Measurements from ENCODE around the gene ING4.

The ING4 gene

DNA sequence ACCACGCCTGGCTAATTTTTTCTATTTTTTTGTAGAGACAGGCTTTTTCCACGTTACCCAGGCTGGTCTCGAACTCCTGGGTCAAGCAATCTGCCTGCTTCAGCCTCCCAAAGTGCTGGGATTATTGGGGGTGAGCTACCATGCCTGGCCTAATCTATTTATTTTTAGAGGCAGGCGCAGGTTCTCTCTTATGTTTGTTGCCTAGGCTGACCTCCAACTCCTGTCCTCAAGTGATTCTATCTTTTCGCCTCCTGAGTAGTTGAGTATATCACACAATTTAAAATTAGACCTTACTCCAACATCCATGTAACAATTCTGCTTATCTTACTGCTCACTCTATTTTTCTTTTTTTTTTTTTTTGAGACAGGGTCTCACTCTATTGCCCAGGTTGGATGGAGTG lies 8.9 kb downstream of the ING4 start:
- no peak overlapping the region for H3K4me2 ChIP-seq (ENCODE audit: low read length, poor library complexity, severe bottlenecking)
- no peak overlapping the region for H3K4ac ChIP-seq (ENCODE audit: low read depth in 1 of 2, low read length in 2 of 2)
- WGBS, result 95% methylated on average over 5 of the region's 5 CpGs
- H2AFZ ChIP-seq (ENCODE audit: low read depth, low read length), result no peak overlapping the region
- DNase-seq, result no peak
- no peaks in the 10 kb centered on the region for H3K9me3 ChIP-seq (ENCODE audit: control insufficient read depth, low read length)
- H2BK5ac ChIP-seq (ENCODE audit: low read depth, low read length, poor library complexity, severe bottlenecking), result no peak overlapping the region
- H3K23ac ChIP-seq (ENCODE audit: low read length in 2 of 2), result no peak overlapping the region
- H3K9ac ChIP-seq (ENCODE audit: low read length), result no peak overlapping the region
- peaks cover 2% of the 10 kb centered on the region for H3K4me1 ChIP-seq (ENCODE audit: control insufficient read depth, insufficient read depth, low read depth, low read length)
- no peak overlapping the region for H3K27ac ChIP-seq (ENCODE audit: low read length, poor library complexity, severe bottlenecking)
- H3K36me3 ChIP-seq (ENCODE audit: control insufficient read depth in 1 of 2, insufficient read depth in 2 of 2, low read depth in 1 of 2, low read length in 2 of 2), result peaks cover 57 to 68% of the 10 kb centered on the region in 2 experiments
- H4K91ac ChIP-seq (ENCODE audit: low read length), result no peak overlapping the region
- H3K4me3 ChIP-seq (ENCODE audit: insufficient read depth in 1 of 2, low read depth in 1 of 2, low read length in 2 of 2), result no peak overlapping the region
- no peak overlapping the region for H2BK12ac ChIP-seq (ENCODE audit: low read length in 2 of 2)
- H3K14ac ChIP-seq (ENCODE audit: low read length in 2 of 2), result no peak overlapping the region
- no peak overlapping the region for H4K8ac ChIP-seq (ENCODE audit: low read length)
- no peak overlapping the region for H2BK120ac ChIP-seq (ENCODE audit: low read depth, low read length)
- H2BK15ac ChIP-seq (ENCODE audit: low read depth, poor library complexity, severe bottlenecking), result no peak overlapping the region
- no peaks in the 10 kb centered on the region for H3K27me3 ChIP-seq (ENCODE audit: control insufficient read depth in 1 of 2, insufficient read depth in 1 of 2, low read length in 2 of 2)
- H3K18ac ChIP-seq (ENCODE audit: low read depth in 1 of 2, low read length in 2 of 2), result no peak overlapping the region
- H2AK5ac ChIP-seq (ENCODE audit: low read length, severe bottlenecking), result no peak overlapping the region
- peaks cover 8% of the 10 kb centered on the region for H3K79me1 ChIP-seq (replicated peaks; ENCODE audit: low read length, poor library complexity, severe bottlenecking)

DNA sequence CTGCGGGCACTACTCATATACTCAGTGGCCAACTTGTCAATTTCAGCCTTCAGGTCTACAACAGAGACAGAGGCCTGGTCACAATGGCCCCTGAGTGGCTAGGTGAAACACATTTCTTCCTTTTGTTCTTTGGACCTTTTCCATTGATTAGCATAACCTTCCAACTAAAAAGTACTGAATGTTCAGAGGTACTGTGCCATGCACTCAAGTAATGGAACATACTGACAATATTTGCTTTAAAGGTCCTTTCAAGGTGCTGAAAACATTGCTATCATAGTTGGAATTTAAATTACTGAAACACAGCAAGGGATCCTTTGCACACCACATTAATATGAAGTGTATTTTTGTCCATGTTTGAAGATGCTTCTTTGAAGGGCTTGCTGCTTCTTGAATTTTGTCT lies 9.6 kb downstream of the ING4 start:
- Histone ChIP-seq H3K18ac (ENCODE audit: low read depth in 1 of 2, low read length in 2 of 2) (no peak overlapping the region), H3K4me2 (ENCODE audit: low read length, poor library complexity, severe bottlenecking) (no peak overlapping the region), H4K91ac (ENCODE audit: low read length) (no peak overlapping the region), H2BK120ac (ENCODE audit: low read depth, low read length) (no peak overlapping the region), H3K27ac (ENCODE audit: low read length, poor library complexity, severe bottlenecking) (no peak overlapping the region), H2BK12ac (ENCODE audit: low read length in 2 of 2) (no peak overlapping the region), H3K9me3 (ENCODE audit: control insufficient read depth, low read length) (no peaks in the 10 kb centered on the region), H3K4me3 (ENCODE audit: insufficient read depth in 1 of 2, low read depth in 1 of 2, low read length in 2 of 2) (no peak overlapping the region), H2BK5ac (ENCODE audit: low read depth, low read length, poor library complexity, severe bottlenecking) (no peak overlapping the region), H3K23ac (ENCODE audit: low read length in 2 of 2) (no peak overlapping the region), H3K36me3 (ENCODE audit: control insufficient read depth in 1 of 2, insufficient read depth in 2 of 2, low read depth in 1 of 2, low read length in 2 of 2) (peaks cover 59 to 71% of the 10 kb centered on the region in 2 experiments), H2BK15ac (ENCODE audit: low read depth, poor library complexity, severe bottlenecking) (no peak overlapping the region), H3K79me1 (replicated peaks; ENCODE audit: low read length, poor library complexity, severe bottlenecking) (peaks cover 8% of the 10 kb centered on the region), H3K4ac (ENCODE audit: low read depth in 1 of 2, low read length in 2 of 2) (no peak overlapping the region), H3K27me3 (ENCODE audit: control insufficient read depth in 1 of 2, insufficient read depth in 1 of 2, low read length in 2 of 2) (no peaks in the 10 kb centered on the region), H2AFZ (ENCODE audit: low read depth, low read length) (no peak overlapping the region), H2AK5ac (ENCODE audit: low read length, severe bottlenecking) (no peak overlapping the region), H4K8ac (ENCODE audit: low read length) (no peak overlapping the region), H3K14ac (ENCODE audit: low read length in 2 of 2) (no peak overlapping the region), H3K9ac (ENCODE audit: low read length) (no peak overlapping the region), H3K4me1 (ENCODE audit: control insufficient read depth, insufficient read depth, low read depth, low read length) (no peaks in the 10 kb centered on the region)
- WGBS, result 97% methylated on average over 1 of the region's 1 CpG
- DNase-seq, result no peak

DNA sequence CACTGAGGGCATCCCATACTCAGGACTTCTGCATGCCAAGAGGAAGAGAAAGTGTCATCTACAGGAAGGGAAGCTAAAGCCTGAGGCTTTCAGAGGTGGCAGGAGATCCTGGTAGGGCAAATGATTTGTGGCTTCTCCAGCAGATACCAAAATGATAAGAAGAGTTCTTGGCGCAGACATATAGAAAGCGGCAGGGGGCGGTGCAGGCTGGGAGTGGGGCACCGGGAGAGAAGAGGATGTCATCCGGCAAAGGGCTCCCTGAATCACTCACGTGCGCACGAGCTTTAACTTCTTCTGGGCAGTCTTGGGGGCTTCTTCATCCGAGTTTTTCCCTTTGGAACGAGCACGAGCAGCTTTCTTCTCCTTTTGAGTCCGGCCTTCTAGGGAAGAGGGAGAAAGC lies 10.5 kb downstream of the ING4 start:
- Histone ChIP-seq H3K4me3 (ENCODE audit: insufficient read depth in 1 of 2, low read depth in 1 of 2, low read length in 2 of 2) (no peak overlapping the region), H3K18ac (ENCODE audit: low read depth in 1 of 2, low read length in 2 of 2) (no peak overlapping the region), H3K4me2 (ENCODE audit: low read length, poor library complexity, severe bottlenecking) (no peak overlapping the region), H2AFZ (ENCODE audit: low read depth, low read length) (no peak overlapping the region), H3K4ac (ENCODE audit: low read depth in 1 of 2, low read length in 2 of 2) (no peak overlapping the region), H3K9ac (ENCODE audit: low read length) (no peak overlapping the region), H2BK120ac (ENCODE audit: low read depth, low read length) (no peak overlapping the region), H4K8ac (ENCODE audit: low read length) (no peak overlapping the region), H3K4me1 (ENCODE audit: control insufficient read depth, insufficient read depth, low read depth, low read length) (no peaks in the 10 kb centered on the region), H3K27ac (ENCODE audit: low read length, poor library complexity, severe bottlenecking) (no peak overlapping the region), H3K14ac (ENCODE audit: low read length in 2 of 2) (no peak overlapping the region), H3K36me3 (ENCODE audit: control insufficient read depth in 1 of 2, insufficient read depth in 2 of 2, low read depth in 1 of 2, low read length in 2 of 2) (peaks cover 64 to 75% of the 10 kb centered on the region in 2 experiments), H3K79me1 (replicated peaks; ENCODE audit: low read length, poor library complexity, severe bottlenecking) (peaks cover 6% of the 10 kb centered on the region), H3K27me3 (ENCODE audit: control insufficient read depth in 1 of 2, insufficient read depth in 1 of 2, low read length in 2 of 2) (no peaks in the 10 kb centered on the region), H2BK5ac (ENCODE audit: low read depth, low read length, poor library complexity, severe bottlenecking) (no peak overlapping the region), H2BK15ac (ENCODE audit: low read depth, poor library complexity, severe bottlenecking) (no peak overlapping the region), H3K23ac (ENCODE audit: low read length in 2 of 2) (no peak overlapping the region), H3K9me3 (ENCODE audit: control insufficient read depth, low read length) (no peaks in the 10 kb centered on the region), H2BK12ac (ENCODE audit: low read length in 2 of 2) (no peak overlapping the region), H4K91ac (ENCODE audit: low read length) (no peak overlapping the region), H2AK5ac (ENCODE audit: low read length, severe bottlenecking) (no peak overlapping the region)
- WGBS, result 96% methylated on average over 7 of the region's 12 CpGs
- no peak for DNase-seq

DNA sequence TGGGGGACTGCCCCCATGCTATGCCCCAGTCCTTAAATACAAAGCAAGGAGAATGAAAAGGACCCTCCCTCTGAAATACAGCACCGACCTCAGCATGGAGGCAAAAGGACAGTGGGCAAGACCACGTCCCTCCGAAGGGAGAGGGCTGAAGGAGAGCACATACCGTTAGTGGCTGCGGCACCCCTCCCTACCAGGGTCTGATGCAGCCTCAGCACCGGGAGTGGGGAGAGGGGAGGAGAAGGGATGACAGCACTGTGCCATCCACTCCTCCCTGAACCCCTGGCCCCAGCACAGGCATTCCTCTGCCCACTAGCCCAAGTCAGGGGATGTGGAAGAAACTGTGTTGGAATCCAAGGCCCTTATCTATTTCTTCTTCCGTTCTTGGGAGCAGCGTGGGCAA lies 12.1 kb downstream of the ING4 start:
- Histone ChIP-seq H3K27me3 (ENCODE audit: control insufficient read depth in 1 of 2, insufficient read depth in 1 of 2, low read length in 2 of 2) (peaks cover 0 to 4% of the 10 kb centered on the region in 2 experiments), H3K4me1 (ENCODE audit: control insufficient read depth, insufficient read depth, low read depth, low read length) (no peaks in the 10 kb centered on the region), H3K14ac (ENCODE audit: low read length in 2 of 2) (no peak overlapping the region), H3K18ac (ENCODE audit: low read depth in 1 of 2, low read length in 2 of 2) (no peak overlapping the region), H2BK12ac (ENCODE audit: low read length in 2 of 2) (no peak overlapping the region), H3K4me2 (ENCODE audit: low read length, poor library complexity, severe bottlenecking) (no peak overlapping the region), H3K4ac (ENCODE audit: low read depth in 1 of 2, low read length in 2 of 2) (no peak overlapping the region), H3K23ac (ENCODE audit: low read length in 2 of 2) (no peak overlapping the region), H3K79me1 (replicated peaks; ENCODE audit: low read length, poor library complexity, severe bottlenecking) (peaks cover 5% of the 10 kb centered on the region), H2BK120ac (ENCODE audit: low read depth, low read length) (no peak overlapping the region), H3K36me3 (ENCODE audit: control insufficient read depth in 1 of 2, insufficient read depth in 2 of 2, low read depth in 1 of 2, low read length in 2 of 2) (peaks cover 62 to 70% of the 10 kb centered on the region in 2 experiments), H3K9ac (ENCODE audit: low read length) (no peak overlapping the region), H2AK5ac (ENCODE audit: low read length, severe bottlenecking) (no peak overlapping the region), H3K9me3 (ENCODE audit: control insufficient read depth, low read length) (no peaks in the 10 kb centered on the region), H3K4me3 (ENCODE audit: insufficient read depth in 1 of 2, low read depth in 1 of 2, low read length in 2 of 2) (no peak overlapping the region), H2BK5ac (ENCODE audit: low read depth, low read length, poor library complexity, severe bottlenecking) (no peak overlapping the region), H2AFZ (ENCODE audit: low read depth, low read length) (no peak overlapping the region), H4K8ac (ENCODE audit: low read length) (no peak overlapping the region), H2BK15ac (ENCODE audit: low read depth, poor library complexity, severe bottlenecking) (no peak overlapping the region), H3K27ac (ENCODE audit: low read length, poor library complexity, severe bottlenecking) (no peak overlapping the region), H4K91ac (ENCODE audit: low read length) (no peak overlapping the region)
- DNase-seq, result no peak
- 96% methylated on average over 5 of the region's 8 CpGs for WGBS

Data from mesenchymal stem cell (in vitro differentiated cells and primary cell).